Panc1 (cell line): ENCODE results near the gene SLF2.

Experiments
- CTCF ChIP-seq: fragments of 450-650 bp; IDR thresholded peaks from 2 replicates; pipeline ENCODE4 v1.5.1; 2017; ENCODE audit warnings: mild to moderate bottlenecking
- POLR2AphosphoS5 ChIP-seq: IDR thresholded peaks from 2 replicates; pipeline ENCODE4 v1.6.1; 2012; ENCODE audit warnings: mild to moderate bottlenecking, low read depth, low read length, moderate library complexity
- TCF7L2 ChIP-seq: IDR thresholded peaks from 2 replicates; pipeline ENCODE4 v1.6.1; 2011; ENCODE audit warnings: mild to moderate bottlenecking, low read depth, low read length, inconsistent platforms

DNA sequence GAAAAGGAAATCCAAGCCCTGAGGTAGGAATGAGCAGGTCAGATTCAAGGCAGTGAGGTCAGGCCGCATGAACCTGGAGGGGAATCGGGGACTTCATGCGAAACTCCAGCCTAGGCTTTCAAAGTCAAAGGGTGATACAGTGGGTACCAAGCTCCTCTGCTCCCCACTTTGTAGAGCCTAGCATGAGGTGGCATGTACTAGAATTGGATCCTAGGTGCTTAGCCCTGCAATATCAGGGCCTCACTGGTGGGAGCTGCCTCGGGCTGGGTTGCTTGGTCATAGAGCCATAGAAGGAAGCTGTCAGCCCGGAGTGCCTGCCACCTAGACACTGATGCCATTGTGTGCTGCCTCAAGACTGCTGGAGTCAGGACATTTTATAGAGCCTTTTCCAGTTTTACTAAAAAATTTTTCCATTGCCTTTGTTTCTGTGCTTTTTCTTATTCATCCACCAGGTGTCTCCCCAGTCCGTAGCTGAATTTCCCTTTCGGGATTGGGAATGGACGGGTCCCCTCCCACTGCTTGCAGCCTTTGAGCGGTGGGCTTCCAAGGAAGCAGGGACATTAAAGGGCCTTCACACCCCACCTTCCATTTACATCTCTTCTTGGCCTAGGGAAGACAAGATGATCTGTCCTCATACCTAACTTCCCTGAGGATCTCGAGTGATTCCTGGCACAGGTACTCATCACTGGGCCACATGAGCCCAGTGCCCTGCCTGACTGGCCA, 81.4 kb downstream of the SLF2 start:
- TF ChIP-seq CTCF (peak; percentile 92), POLR2AphosphoS5 (0 out of 2 replicates have a peak, but pooled peaks have one; percentile 14), TCF7L2 (no peak)
